K562 (cell line): ENCODE data around the gene CDYL2. TPM values are rescaled to one million over a fixed set of nuclear protein-coding genes. Genes with fewer than 3 reads are reported as not detected.

ENCODE experiments used
- ATAC-seq: fragments of 200-7000 bp; cut with Tn5 transposase; 3 replicates; pipeline ENCODE4 v1.9.1; 2020; ENCODE audit warnings: moderate library complexity
- BruUV-seq: library from RNA; stranded (reverse); fragments of 400-500 nt; replicated peaks from 2 replicates; lab custom pipeline; 2021; lab: Mats Ljungman, UMichigan
- CTCF ChIA-PET: fragments of 300-600 bp; formaldehyde crosslinking; extraction: SDS; loops from one replicate; lab custom pipeline; 2021; ENCODE audit warnings: low intra/inter-chr PET ratio; lab: Yijun Ruan, JAX
- POLR2A ChIA-PET: fragments of 300-600, 350-650 bp; sonication (Branson Sonifier 250); formaldehyde crosslinking; extraction: SDS; loops from one replicate; lab custom pipeline; 2021; ENCODE audit warnings: antibody characterized with exemption, inconsistent platforms; lab: Yijun Ruan, JAX
- DNase-seq, 4 experiments: peaks; one replicate each; pipeline versions ENCODE4 v3.0.0 to v3.0.0-alpha.2; 2011 to 2018; ENCODE audit warnings: low spot score in 3 of 4, mixed read lengths in 3 of 4; ENCODE audit errors: extremely low read depth in 1 of 4
- FAIRE-seq: peaks from 2 replicates; lab custom pipeline; 2011; peaks lifted over from hg19 to GRCh38; lab: Jason Lieb, UNC
- H2AFZ ChIP-seq: 2 replicates; pipeline ENCODE4 v1.6.0; 2011; ENCODE audit warnings: low read depth, low read length, control low read depth, inconsistent platforms
- H3K27ac ChIP-seq: fragments of 200-600 bp; 3 replicates; pipeline ENCODE4 v1.8.0; 2011; ENCODE audit warnings: low read depth, mild to moderate bottlenecking, control low read depth, inconsistent platforms, low read length, moderate library complexity, mixed read lengths; ENCODE audit errors: extremely low read depth
- H3K27me3 ChIP-seq, 2 experiments: fragments of 300-600 bp in 1 of 2; 2 replicates in 1 of 2; 3 replicates in 1 of 2; pipeline versions ENCODE4 v1.6.0 to v1.8.0; 2011; ENCODE audit warnings: inconsistent platforms in 2 of 2, low read length in 2 of 2, mild to moderate bottlenecking in 1 of 2, mixed read lengths in 1 of 2, moderate library complexity in 1 of 2; ENCODE audit not compliant: control insufficient read depth in 2 of 2, insufficient read depth in 2 of 2
- H3K36me3 ChIP-seq: fragments of 300-600 bp; 3 replicates; pipeline ENCODE4 v1.8.0; 2011; ENCODE audit warnings: mild to moderate bottlenecking, low read length, inconsistent platforms; ENCODE audit not compliant: control insufficient read depth, insufficient read depth
- H3K4me1 ChIP-seq, 2 experiments: fragments of 200-600 bp in 1 of 2; replicated peaks in 1 of 2; 2 replicates in 1 of 2; 3 replicates in 1 of 2; pipeline versions ENCODE4 v1.5.1 to v1.8.0; 2011; ENCODE audit warnings: inconsistent platforms in 2 of 2, low read length in 2 of 2, mild to moderate bottlenecking in 1 of 2, mixed read lengths in 1 of 2, moderate library complexity in 1 of 2; ENCODE audit not compliant: control insufficient read depth in 2 of 2, insufficient read depth in 2 of 2
- H3K4me2 ChIP-seq: 2 replicates; pipeline ENCODE4 v1.6.1; 2011; ENCODE audit warnings: low read length, control low read depth, inconsistent platforms, mixed read lengths; ENCODE audit not compliant: insufficient read depth
- H3K4me3 ChIP-seq: fragments of 200-600 bp; sonication (generic), shearing (Covaris generic); 2 replicates; pipeline ENCODE4 v1.5.1; 2016; ENCODE audit warnings: control low read depth, inconsistent platforms
- H3K79me2 ChIP-seq: fragments of 200-600 bp; 3 replicates; pipeline ENCODE4 v1.8.0; 2011; ENCODE audit warnings: low read length, inconsistent platforms; ENCODE audit not compliant: control insufficient read depth, insufficient read depth
- H3K9ac ChIP-seq, 2 experiments: 2 replicates each; pipeline versions ENCODE4 v1.6.0 to v1.6.1; 2011; ENCODE audit warnings: low read depth in 2 of 2, low read length in 2 of 2, control low read depth in 1 of 2, inconsistent platforms in 1 of 2, mild to moderate bottlenecking in 1 of 2, mixed read lengths in 1 of 2; ENCODE audit not compliant: insufficient read depth in 1 of 2
- H3K9me1 ChIP-seq: one replicate; pipeline ENCODE4 v1.6.0; 2011; ENCODE audit warnings: inconsistent platforms, mild to moderate bottlenecking, low read length, moderate library complexity; ENCODE audit not compliant: control insufficient read depth, insufficient read depth
- H3K9me3 ChIP-seq: replicated peaks from 2 replicates; pipeline ENCODE4 v1.5.1; 2011; ENCODE audit warnings: low read depth, low read length, inconsistent platforms; ENCODE audit not compliant: control insufficient read depth, insufficient read depth
- H4K20me1 ChIP-seq: replicated peaks from 2 replicates; pipeline ENCODE4 v1.6.1; 2011; ENCODE audit warnings: low read length, inconsistent platforms, mixed read lengths; ENCODE audit not compliant: control insufficient read depth, insufficient read depth
- ARNT ChIP-seq, 2 experiments: fragments of 450-650 bp; IDR thresholded peaks; 2 replicates each; pipeline ENCODE4 v1.6.1; 2016; ENCODE audit warnings: mild to moderate bottlenecking in 1 of 2
- CCNT2 ChIP-seq: IDR thresholded peaks from 2 replicates; pipeline ENCODE4 v1.6.1; 2011; ENCODE audit warnings: borderline replicate concordance, low read depth, mild to moderate bottlenecking, moderate library complexity, mixed read lengths, low read length; ENCODE audit not compliant: insufficient read length; ENCODE audit errors: extremely low read depth
- CEBPB ChIP-seq: fragments of 450-650 bp; IDR thresholded peaks from 2 replicates; pipeline ENCODE4 v1.6.1; 2016; ENCODE audit warnings: missing genetic modification characterization, missing compliant biosample characterization
- NR4A1 ChIP-seq, 2 experiments: fragments of 250-450 bp in 1 of 2; fragments of 450-650 bp in 1 of 2; sonication (Bioruptor Pico) in 1 of 2; IDR thresholded peaks; 2 replicates each; pipeline versions ENCODE4 v1.4.0 to v1.6.1; 2016 to 2020; ENCODE audit warnings: mild to moderate bottlenecking in 2 of 2, missing compliant biosample characterization in 1 of 2, missing genetic modification characterization in 1 of 2, moderate library complexity in 1 of 2
- RNF2 ChIP-seq: sonication (generic); IDR thresholded peaks from 2 replicates; pipeline ENCODE4 v1.6.1; 2016
- TBL1XR1 ChIP-seq, 2 experiments: IDR thresholded peaks; 2 replicates each; pipeline ENCODE4 v1.6.1; 2012; ENCODE audit warnings: improper control_type of control experiment in 2 of 2, low read length in 2 of 2, mild to moderate bottlenecking in 1 of 2
- ZFP36 ChIP-seq: fragments of 150-350 bp; IDR thresholded peaks from 2 replicates; pipeline ENCODE4 v1.6.1; 2018; ENCODE audit warnings: low read length, low read depth; ENCODE audit not compliant: partially characterized antibody
- ZNF699 ChIP-seq: fragments of 250-450 bp; sonication (Bioruptor Pico); IDR thresholded peaks from 2 replicates; pipeline ENCODE4 v1.8.0; 2021; ENCODE audit warnings: mild to moderate bottlenecking, moderate library complexity; ENCODE audit not compliant: insufficient replicate concordance
- WGBS: fragments of 100-300 bp; shearing (Covaris generic); methylation state at CpG from one replicate; pipeline ENCODE4 v1.1.6; 2016; ENCODE audit warnings: low coverage, mixed read lengths; ENCODE audit not compliant: insufficient coverage; ENCODE audit errors: missing lambda C conversion rate; 5-methylcytosine and 5-hydroxymethylcytosine counted together
- in situ Hi-C: fragments of 300-500 bp; cut with MboI; formaldehyde crosslinking; loops from 4 replicates; pipeline ENCODE4 v1.15.0; 2018; ENCODE audit warnings: inconsistent platforms, mixed read lengths
- intact Hi-C: fragments of 100-400 bp; cut with micrococcal nuclease; formaldehyde crosslinking; loops from 2 replicates; pipeline ENCODE4 v1.14.2; 2022
- polyA plus RNA-seq, 8 experiments: library from polyadenylated mRNA; depleted of rRNA in 4 of 8; stranded (reverse) in 5 of 8; unstranded in 3 of 8; fragments of >200 nt; fragmentation: Nextera tagmentation in 2 of 8; fragmentation: Illumina TruSeq in 1 of 8; extraction: Ambion mirVana in 2 of 8; extraction: Trizol in 1 of 8; gene quantifications; 2 replicates each; pipeline versions ENCODE4 v1.2.1 to v1.2.3, GENCODE V29; 2011 to 2014; ENCODE audit warnings: inconsistent platforms in 1 of 8, missing spikeins in 1 of 8
- total RNA-seq, 7 experiments: library from RNA; depleted of rRNA in 6 of 7; stranded (reverse); fragments of >200 nt in 6 of 7; fragmentation: Illumina TruSeq in 2 of 7; extraction: Trizol in 2 of 7; gene quantifications; 2 replicates each; pipeline versions ENCODE4 v1.2.1 to v1.2.3, GENCODE V29; 2011 to 2021; ENCODE audit warnings: low replicate concordance in 1 of 7
- TF ChIP-seq, protein P1 (sequence below), 2 experiments: IDR thresholded peaks; 2 replicates each; pipeline ENCODE4 v1.6.1; 2012; ENCODE audit warnings: improper control_type of control experiment in 2 of 2, low read depth in 2 of 2, low read length in 2 of 2, borderline replicate concordance in 1 of 2
- TF ChIP-seq, protein P2 (sequence below): fragments of 250-450 bp; sonication (Bioruptor Pico); IDR thresholded peaks from 2 replicates; pipeline ENCODE4 v1.8.0; 2022; ENCODE audit warnings: moderate library complexity, mild to moderate bottlenecking, inconsistent platforms
- TF ChIP-seq, protein P3 (sequence below): fragments of 250-450 bp; sonication (Bioruptor Pico); IDR thresholded peaks from 2 replicates; pipeline ENCODE4 v1.8.0; 2021; ENCODE audit warnings: mild to moderate bottlenecking, moderate library complexity
- TF ChIP-seq, protein P4 (sequence below): sonication (generic); IDR thresholded peaks from 2 replicates; pipeline ENCODE4 v1.6.1; 2016
- TF ChIP-seq, protein P5 (sequence below): fragments of 250-450 bp; sonication (Bioruptor Pico); IDR thresholded peaks from 2 replicates; pipeline ENCODE4 v1.4.0; 2020; ENCODE audit warnings: mild to moderate bottlenecking, moderate library complexity

The CDYL2 gene
- total and polyA plus RNA-seq, 9 of the 15 experiments (the other 6 are each of a cell fraction or from before 2014, with no cell fraction given) = under 0.01 to 0.04 (median 0.01) TPM; not detected in 6

DNA sequence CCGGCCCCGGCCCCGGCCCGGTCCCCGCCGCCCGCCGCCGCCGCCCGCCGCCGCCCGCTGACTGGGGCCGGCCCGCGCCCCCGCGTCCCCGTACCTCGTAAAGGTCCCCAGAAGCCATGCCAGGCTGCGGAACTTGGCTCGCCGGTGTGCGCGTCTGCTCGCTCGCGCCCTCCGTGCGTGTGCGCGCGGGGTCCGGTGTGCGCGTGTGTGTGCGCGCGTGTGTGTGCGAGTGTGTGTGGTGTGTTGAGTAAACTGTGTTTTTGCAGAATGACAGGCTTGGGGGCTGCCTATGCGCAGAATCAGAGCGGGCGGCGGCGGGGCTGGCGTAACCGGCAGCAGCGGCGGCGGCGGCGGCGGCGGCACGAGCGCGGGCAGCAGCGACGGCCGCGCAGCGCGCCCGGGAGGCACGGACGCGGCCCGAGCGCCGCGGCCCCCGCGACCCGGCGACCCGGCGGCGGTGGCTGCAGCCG, 307 bp downstream of the CDYL2 start:
- CTCF ChIA-PET = no interaction called here
- H3K9ac ChIP-seq = no peak overlapping the region
- peaks cover 0 to 3% of the 10 kb centered on the region in 2 experiments; a peak in 2 of 5 replicates for H3K4me1 ChIP-seq
- H4K20me1 ChIP-seq = no peaks in the 10 kb centered on the region
- POLR2A ChIA-PET = no interaction called here
- H3K36me3 ChIP-seq = no peaks in the 10 kb centered on the region
- peaks cover 0 to 10% of the 10 kb centered on the region in 2 experiments; a peak in 1 of 5 replicates for H3K27me3 ChIP-seq
- intact Hi-C loops = no loop called here
- no peaks in the 10 kb centered on the region for H3K9me1 ChIP-seq
- ATAC-seq = no peak
- H3K9me3 ChIP-seq = no peaks in the 10 kb centered on the region
- H3K27ac ChIP-seq = no peak overlapping the region
- BruUV-seq = no TSS peak
- H3K4me2 ChIP-seq = no peak overlapping the region
- H2AFZ ChIP-seq = no peak overlapping the region
- H3K4me3 ChIP-seq = no peak overlapping the region; the same call in 1 of the 2 replicates
- WGBS = 41% methylated on average over 22 of the region's 80 CpGs
- H3K79me2 ChIP-seq = no peaks in the 10 kb centered on the region
- peak in 1 of 4 experiments; percentile 11 for DNase-seq
- no peak for FAIRE-seq
- in situ Hi-C loops = no loop called here
- TF ChIP-seq, protein P1, sequence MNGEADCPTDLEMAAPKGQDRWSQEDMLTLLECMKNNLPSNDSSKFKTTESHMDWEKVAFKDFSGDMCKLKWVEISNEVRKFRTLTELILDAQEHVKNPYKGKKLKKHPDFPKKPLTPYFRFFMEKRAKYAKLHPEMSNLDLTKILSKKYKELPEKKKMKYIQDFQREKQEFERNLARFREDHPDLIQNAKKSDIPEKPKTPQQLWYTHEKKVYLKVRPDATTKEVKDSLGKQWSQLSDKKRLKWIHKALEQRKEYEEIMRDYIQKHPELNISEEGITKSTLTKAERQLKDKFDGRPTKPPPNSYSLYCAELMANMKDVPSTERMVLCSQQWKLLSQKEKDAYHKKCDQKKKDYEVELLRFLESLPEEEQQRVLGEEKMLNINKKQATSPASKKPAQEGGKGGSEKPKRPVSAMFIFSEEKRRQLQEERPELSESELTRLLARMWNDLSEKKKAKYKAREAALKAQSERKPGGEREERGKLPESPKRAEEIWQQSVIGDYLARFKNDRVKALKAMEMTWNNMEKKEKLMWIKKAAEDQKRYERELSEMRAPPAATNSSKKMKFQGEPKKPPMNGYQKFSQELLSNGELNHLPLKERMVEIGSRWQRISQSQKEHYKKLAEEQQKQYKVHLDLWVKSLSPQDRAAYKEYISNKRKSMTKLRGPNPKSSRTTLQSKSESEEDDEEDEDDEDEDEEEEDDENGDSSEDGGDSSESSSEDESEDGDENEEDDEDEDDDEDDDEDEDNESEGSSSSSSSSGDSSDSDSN (IDR thresholded peaks at IDR 0.05; ENCODE audit: borderline replicate concordance in 1 of 2, low read depth in 2 of 2, low read length in 2 of 2) = no peak
- TF ChIP-seq RNF2 (no peak), NR4A1 (CRISPR knock-in tag; IDR thresholded peaks at IDR 0.05) (no peak), NR4A1 (tag; IDR thresholded peaks at IDR 0.05) (no peak), TBL1XR1 (IDR thresholded peaks at IDR 0.05; ENCODE audit: low read length in 2 of 2) (no peak), CEBPB (no peak), ZNF699 (CRISPR knock-in tag) (no peak), ZFP36 (no peak), CCNT2 (no peak), ARNT (IDR thresholded peaks at IDR 0.05) (no peak)
- TF ChIP-seq, protein P2, sequence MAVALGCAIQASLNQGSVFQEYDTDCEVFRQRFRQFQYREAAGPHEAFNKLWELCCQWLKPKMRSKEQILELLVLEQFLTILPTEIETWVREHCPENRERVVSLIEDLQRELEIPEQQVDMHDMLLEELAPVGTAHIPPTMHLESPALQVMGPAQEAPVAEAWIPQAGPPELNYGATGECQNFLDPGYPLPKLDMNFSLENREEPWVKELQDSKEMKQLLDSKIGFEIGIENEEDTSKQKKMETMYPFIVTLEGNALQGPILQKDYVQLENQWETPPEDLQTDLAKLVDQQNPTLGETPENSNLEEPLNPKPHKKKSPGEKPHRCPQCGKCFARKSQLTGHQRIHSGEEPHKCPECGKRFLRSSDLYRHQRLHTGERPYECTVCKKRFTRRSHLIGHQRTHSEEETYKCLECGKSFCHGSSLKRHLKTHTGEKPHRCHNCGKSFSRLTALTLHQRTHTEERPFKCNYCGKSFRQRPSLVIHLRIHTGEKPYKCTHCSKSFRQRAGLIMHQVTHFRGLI (CRISPR knock-in tag) = no peak
- TF ChIP-seq, protein P3, sequence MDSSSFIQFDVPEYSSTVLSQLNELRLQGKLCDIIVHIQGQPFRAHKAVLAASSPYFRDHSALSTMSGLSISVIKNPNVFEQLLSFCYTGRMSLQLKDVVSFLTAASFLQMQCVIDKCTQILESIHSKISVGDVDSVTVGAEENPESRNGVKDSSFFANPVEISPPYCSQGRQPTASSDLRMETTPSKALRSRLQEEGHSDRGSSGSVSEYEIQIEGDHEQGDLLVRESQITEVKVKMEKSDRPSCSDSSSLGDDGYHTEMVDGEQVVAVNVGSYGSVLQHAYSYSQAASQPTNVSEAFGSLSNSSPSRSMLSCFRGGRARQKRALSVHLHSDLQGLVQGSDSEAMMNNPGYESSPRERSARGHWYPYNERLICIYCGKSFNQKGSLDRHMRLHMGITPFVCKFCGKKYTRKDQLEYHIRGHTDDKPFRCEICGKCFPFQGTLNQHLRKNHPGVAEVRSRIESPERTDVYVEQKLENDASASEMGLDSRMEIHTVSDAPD (CRISPR knock-in tag) = no peak
- TF ChIP-seq, protein P4, sequence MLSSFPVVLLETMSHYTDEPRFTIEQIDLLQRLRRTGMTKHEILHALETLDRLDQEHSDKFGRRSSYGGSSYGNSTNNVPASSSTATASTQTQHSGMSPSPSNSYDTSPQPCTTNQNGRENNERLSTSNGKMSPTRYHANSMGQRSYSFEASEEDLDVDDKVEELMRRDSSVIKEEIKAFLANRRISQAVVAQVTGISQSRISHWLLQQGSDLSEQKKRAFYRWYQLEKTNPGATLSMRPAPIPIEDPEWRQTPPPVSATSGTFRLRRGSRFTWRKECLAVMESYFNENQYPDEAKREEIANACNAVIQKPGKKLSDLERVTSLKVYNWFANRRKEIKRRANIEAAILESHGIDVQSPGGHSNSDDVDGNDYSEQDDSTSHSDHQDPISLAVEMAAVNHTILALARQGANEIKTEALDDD = no peak
- TF ChIP-seq, protein P5, sequence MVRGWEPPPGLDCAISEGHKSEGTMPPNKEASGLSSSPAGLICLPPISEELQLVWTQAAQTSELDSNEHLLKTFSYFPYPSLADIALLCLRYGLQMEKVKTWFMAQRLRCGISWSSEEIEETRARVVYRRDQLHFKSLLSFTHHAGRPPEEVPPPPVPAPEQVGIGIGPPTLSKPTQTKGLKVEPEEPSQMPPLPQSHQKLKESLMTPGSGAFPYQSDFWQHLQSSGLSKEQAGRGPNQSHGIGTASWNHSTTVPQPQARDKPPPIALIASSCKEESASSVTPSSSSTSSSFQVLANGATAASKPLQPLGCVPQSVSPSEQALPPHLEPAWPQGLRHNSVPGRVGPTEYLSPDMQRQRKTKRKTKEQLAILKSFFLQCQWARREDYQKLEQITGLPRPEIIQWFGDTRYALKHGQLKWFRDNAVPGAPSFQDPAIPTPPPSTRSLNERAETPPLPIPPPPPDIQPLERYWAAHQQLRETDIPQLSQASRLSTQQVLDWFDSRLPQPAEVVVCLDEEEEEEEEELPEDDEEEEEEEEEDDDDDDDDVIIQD (CRISPR knock-in tag) = no peak
